CD4-positive, alpha-beta T cell treated with Interleukin-17A for 1 hour (primary cell): ENCODE data around the gene INTS1.

Source experiments
- DNase-seq: peaks from one replicate; pipeline ENCODE4 v3.0.0-alpha.2; 2020

The INTS1 gene

DNA sequence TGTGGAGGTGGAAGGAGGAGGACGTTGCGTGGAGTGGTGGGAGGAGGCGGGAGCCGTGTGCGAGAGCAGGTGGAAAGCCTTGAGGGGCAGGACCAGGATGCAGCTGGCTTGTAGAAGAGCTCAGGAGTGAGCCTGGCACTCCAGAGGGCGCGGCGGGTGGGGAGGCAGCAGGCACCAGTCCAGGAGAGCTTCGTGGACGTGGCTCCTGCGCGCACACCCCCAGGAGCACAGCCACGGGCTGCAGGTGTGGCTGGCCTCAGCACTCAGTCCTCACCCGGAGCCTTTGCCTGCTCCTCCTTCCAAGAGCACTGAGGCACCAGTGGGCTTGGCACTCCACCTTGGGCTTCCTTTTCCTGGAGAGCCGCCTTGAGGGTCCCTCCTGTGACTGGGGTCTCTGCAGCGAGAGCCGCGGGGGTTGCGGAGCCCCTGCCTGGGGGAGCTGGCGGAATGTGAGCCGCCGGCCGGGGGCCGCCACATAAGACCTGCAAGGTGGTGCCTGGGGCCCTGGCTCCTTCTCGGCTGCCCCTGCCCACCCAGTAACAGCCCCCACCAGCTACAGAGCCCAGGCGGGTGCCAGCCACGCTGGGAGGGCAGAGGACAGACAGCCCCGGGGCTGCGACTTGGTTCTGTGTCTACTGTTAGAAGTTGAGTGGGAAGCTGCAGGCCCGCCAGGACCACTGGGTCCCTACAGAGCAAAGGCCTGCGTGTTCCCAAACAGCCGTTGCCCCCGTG is 37.4 kb upstream of the INTS1 start:
- no peak for DNase-seq

DNA sequence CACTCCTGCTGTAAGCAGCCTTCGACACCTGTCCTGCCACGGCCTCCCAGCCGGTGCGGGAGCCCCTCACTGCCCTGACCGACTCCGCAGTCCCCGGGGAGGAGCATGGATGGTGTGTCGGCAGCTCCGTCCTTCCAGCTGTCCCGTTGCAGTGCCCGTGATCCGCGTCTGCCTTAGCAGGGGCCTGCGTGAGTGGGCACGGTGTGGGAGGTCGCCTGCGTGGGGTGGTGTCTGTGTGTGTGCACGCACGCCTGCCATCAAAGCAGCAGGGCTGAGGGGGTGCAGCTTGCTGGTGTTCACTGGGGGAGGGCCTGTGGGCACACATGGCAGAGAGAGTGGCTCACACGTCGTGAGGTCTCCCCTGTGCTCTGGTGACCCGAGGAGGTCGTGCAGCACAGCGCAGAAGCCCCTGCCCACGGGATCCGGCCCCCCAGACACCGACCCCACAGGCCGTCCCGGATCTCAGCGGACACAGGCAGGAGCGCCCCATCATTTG is 36.6 kb upstream of the INTS1 start:
- DNase-seq, result no peak

DNA sequence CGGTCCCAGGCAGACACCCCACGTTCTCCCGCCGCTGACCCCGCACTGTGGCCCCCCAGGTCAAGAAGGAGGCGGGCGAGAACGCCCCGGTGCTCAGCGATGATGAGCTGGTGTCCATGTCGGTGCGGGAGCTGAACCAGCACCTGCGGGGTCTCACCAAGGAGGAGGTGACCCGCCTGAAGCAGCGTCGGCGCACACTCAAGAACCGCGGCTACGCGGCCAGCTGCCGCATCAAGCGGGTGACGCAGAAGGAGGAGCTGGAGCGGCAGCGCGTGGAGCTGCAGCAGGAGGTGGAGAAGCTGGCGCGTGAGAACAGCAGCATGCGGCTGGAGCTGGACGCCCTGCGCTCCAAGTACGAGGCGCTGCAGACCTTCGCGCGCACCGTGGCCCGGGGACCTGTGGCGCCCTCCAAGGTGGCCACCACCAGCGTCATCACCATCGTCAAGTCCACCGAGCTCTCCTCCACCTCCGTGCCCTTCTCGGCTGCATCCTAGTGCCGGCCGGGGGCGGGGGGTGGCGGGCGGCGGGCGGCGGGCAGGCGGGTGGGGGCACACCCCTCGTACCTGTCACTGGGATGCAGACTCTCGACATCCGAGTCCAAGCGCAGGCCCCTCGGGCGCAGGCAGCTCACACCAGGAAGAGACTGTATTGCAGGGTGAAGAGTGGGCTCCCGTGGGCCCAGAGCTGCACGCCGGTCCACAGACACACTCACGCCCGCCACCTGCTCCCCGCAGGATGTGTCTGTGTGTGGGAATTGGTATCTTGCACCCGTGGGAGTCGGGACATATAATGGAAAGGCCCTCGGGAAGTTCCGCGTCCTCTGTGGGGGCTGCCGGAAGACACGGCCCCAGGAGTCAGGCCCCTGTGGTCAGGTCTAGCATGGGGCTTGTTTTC is 35.9 kb upstream of the INTS1 start:
- DNase-seq, result no peak

DNA sequence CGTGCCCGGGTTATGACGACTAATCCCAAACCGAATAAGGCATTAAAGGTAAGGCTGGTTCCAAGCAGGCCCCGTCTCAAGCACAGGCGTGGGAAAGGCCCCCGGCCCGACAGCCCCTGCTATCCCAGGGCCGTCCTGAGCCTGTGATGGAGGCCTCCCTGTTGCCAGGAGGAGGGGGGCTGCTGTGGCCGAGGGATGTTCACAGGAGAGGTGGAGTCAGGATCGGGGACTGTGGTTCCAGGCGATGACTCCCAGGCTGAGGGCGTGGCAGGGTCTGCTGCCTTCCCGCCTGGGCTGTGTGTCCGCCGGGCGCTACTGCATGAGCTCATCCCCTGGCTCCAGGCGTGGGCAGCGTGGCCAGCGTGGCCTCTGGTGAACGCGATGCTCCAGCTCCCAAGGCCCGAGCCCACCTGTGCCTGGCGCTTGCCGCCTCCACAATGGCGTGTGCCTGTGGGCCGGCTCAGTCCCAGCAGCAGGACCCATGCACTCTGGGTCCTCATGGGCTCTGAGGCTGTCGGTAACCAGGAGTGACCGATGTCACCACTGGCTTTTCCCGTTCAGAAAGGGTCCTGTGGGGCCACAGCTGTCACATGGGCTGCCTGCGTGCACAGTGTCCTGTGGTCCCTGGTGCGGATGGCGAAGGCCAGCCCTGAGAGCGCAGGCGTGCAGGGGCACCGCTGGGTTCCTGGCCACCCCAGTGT is 35.1 kb upstream of the INTS1 start:
- no peak for DNase-seq

DNA sequence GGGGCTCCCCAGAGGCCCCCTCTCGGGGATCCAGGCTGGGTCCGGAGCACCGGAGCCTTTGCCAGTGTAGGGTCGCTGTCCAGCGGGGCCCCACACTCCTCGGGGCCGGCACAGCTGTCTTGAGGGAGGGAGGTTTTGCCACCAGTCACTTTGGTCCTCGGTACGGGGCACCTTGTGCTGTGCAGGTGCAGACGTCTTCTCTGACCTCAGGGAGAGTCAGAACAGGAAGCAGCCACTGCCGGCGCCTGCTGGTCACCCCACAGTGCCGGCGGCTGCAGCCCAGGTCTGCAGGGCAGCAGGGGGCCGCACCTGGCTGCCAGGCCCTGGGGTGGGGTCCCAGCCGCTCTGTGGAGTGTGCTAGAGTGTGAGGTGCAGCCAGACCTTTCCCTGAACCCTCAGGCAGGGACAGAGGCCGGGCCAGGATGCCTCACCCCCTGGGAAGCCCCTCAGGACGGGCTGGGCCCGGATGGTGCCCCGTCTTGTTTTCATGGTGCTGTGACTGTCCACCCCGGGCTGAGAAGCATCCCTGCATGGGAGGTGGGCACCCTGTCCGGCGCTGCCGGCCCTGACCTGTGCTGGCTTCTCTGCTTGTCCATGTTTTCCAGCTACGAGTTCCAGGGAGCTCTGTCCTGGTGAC is 34.5 kb upstream of the INTS1 start:
- DNase-seq, result no peak

DNA sequence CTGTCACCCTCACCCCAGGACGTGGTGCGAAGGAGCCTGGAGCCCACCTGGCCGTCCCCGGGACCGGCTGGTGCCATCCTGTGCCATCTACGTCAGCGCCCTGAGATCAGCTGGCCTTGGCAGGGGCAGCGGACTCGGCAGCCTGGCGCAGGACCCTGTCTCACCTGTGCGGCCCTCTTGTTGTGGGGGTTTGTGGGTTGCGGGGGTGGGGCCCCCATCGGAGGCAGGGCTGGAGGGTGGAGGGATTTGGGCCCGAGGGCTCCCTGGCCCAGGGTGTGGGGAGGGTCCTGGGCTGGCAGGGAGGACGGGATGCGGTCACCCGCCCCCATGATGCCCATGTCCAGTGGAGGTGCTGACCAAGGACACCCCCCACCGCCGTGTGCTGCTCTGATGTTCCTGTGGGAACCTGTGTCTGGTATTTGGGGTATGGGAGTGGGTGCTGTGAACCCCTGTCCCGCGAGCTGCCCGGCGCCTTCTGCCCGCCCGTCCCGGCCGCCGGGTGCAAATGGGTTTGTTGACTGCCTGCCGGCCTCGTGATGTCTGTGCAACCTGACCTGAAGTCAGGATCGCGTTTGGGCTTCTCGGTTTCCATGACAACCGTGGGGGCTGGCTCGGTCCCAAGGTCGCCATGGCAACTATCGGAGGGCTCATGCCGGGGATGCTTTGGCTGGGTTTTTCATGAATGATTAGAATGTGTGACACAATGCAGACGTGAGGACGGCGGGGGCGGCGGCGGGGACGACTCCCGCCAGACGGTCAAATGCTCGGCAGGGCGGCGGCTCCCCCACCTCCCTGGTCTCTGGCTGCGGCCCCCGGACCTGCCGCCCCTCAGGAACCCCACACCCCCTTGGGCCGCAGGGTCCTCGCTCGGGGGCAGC is 33.6 kb upstream of the INTS1 start:
- DNase-seq, result no peak

DNA sequence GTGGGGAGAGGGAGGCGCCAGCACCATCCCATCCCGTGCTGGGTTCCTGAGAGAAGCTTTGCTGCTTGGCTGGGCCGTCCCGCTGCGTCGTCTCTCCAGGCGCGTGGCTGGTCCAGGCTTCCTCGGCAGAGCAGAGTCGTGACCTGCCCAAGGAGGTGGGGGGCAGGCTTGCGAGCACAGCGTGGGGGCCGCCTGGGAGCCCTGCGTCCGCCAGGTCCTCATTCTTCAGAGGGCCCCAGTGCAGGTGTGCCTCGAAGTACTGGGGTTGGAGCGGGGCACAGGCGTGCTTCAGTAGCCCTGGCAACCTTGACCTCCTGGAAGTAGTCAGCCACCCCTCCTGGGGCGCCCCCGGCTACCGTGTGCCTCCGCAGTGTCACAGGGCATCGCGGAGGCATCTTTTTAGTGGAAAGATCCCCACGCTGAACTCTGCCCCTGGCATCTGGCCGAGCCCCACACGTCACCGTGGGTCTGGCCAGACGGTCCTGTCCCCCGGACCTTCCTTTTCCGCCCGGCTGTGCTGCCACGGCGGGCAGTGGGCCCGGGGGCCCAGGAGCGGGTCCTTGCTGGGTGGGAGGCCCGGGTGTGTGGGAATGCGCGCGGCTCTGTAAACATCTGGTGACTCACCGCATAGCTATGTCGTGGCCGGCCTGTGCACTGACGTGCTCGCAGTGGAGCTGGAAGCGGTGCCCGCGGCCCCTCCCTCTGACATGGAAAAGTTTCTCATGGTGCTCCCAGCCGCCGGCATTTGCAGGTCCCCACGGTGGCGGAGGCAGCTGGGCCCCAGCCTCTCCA is 32.8 kb upstream of the INTS1 start:
- DNase-seq, result no peak

- no peak for DNase-seq
Observed at GRCh38 chr7:1536455-1536742, 32.2 kb upstream of the INTS1 start.

DNA sequence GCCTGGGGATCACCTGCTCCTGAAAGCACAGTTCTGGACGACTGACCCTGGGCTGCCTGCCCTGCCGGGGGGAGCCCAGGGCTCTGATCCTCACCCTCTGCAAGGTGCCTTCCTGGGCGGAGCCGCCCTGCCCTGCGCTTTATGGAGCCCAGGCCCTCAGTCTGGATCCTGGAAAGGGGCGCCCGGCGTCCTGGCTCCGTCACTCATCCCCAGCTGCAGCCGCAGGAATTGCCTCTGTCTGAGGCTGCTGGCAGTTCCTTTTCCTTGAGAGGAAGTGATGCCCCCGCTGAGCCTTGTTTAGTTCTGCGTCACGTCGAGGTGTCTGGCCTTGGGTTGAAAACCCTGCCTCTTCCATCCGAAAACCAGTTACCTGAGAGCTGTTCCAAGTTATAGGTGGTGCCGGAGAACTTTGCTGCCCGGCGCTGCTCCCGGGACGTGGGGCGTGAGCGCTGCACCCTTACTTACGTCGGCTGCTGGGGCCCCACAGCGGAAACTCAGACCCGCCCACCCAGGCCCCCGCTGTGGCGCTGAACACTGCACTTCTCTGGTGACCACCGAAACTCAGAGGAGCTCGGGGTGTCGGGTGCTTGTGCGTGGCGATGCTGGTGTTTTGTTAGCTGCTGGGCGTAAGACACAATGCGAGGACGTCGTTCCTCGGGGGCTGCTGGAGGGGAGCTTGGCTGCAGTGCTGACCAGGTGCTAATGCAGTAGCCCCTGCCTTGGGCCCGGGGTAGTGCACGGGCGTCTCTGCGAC is 31.7 kb upstream of the INTS1 start:
- no peak for DNase-seq

GRCh38 chr7:1535100-1535458 is 30.9 kb upstream of the INTS1 start:
- no peak for DNase-seq

DNA sequence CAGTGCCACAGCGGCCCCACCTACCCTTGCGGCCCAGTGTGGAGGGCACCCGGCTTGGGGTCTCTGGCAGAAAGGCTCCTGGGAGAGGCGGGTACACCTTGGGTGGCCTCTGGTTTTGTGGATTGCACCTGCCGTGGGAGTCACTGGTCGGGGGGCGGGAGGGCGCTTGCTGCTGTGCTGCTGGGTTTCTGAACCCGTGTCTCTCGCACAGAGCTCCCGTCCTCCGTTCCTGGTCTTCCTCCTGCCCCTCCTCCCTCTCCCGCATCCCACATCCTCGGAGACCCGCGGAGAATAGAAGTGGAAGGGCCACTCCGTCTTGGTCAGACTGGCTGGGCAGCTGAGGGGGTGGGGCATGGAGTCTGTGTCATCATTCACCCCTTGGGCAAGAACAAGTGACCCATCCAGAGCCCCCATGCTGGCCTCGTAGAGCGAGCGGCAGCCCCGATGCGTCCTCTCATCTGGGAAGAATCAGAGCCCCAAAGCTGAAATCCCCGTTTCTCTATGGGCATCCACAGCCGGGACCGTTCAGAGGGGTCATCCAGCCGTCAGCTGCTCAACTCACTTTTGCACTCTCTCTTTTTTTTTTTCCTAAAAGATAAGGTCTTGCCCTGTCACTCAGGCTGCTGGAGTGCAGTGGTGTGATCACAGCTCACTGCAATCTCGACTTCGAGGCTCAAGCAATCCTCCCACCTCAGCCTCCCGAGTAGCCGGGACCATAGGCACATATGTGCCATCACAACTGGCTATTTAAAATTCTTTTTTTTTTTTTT is 30.3 kb upstream of the INTS1 start:
- DNase-seq, result no peak

DNA sequence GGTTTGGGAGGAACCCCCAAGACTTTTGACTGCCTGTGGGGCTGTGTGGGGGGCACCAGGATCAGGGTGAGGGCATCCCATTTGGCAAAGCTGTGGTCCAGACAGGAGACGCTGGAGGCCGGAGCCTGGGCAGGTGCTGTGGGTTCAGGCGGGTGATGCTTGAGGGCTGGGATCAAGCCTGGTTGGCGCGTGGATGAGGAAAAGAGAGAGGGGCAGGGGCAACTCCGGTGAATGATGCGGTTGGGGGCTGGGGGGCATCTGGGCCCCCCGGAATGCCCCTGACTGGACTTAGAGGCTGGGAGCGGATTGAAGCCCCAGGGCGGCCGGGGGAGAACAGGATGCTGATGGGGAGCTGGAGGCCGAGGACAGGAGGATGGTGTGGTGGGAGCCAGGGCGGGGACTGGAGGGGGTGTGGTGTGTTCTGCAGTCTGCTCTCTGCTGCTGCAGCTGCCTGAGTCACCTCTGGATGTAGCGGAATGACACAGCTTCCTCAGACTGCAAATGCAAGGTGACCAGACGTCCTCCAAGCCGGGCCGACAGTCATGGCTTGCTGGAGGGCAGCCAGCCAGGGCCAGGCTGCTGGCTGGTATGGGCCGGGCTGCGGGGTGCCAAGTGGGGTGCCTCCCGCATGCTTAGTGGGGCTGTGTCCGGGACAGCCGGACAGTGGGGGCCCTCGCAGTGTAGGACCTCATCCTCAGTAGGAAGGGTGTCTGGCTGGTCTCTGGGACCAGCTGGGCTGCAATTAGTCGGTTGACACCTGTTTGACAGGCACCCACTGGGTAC is 29.5 kb upstream of the INTS1 start:
- DNase-seq, result no peak

- no peak for DNase-seq
Observed at GRCh38 chr7:1533255-1533546, 29.0 kb upstream of the INTS1 start.

DNA sequence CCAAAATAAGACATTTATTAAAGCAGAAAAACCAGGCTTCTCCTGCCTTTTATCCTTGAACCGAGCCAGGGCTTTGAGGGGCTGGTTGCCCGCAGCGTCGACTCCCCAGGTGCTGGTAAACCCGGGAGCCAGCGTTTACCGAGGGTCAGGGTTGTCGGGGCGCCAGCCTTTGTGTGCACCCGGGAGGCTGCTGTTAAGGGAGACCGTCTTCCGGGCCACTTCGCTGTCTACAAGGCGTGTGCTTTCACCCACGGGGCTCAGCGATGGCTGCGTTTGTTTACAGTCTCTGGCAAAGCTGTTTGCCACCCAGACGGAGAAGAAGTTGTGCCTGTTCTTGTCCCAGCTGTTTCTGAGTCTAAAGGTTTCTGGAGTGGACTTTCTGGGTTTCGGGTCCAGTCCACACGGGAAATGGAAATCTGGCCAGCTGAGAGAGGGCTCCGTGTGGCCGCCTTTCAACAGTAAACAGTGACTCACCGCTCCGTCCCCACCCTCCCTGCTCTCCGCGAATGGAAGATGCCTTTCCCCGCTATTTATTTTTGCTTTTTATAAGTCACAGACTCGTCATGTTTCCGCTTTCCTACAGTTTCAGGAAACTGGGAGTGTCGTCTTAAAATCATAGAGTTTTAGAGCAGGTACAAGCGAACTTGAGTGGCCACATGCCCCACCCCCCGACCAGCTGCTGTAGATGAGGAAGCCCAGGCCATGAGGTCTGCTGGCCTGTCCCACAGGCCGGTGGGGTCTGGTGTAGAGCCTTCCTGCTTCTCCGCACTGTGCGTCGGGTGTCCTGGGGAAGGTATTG is 28.5 kb upstream of the INTS1 start:
- DNase-seq, result peak; percentile 63

- DNase-seq, result peak; percentile 24
Observed at GRCh38 chr7:1531979-1532455, 27.8 kb upstream of the INTS1 start.

- peak; percentile 59 for DNase-seq
Observed at GRCh38 chr7:1531263-1531978, 27.2 kb upstream of the INTS1 start.

- DNase-seq, result no peak
Observed at GRCh38 chr7:1530946-1531262, 26.7 kb upstream of the INTS1 start.
